GM19455 (cell line): ENCODE data around the gene BCAS3.
"Not testable (repeated sequence)": the region's sequence is repeated elsewhere in the genome, so short reads cannot be mapped to it uniquely, and the experiment has no call there.

ENCODE experiments used
- ATAC-seq: cut with Tn5 transposase; IDR thresholded peaks from one replicate; pipeline ENCODE4 v1.9.1; 2021; ENCODE audit not compliant: unreplicated experiment

Gene BCAS3

GRCh38 chr17:60743799-60744198 lies 66.1 kb downstream of the BCAS3 start:
- ATAC-seq, result no peak

- ATAC-seq, result no peak
Observed at GRCh38 chr17:60744355-60744966, 66.8 kb downstream of the BCAS3 start.

- no peak for ATAC-seq
Observed at GRCh38 chr17:60745544-60745943, 67.9 kb downstream of the BCAS3 start.

- no peak for ATAC-seq
Observed at GRCh38 chr17:60747069-60747808, 69.6 kb downstream of the BCAS3 start.

GRCh38 chr17:60748204-60748603 lies 70.6 kb downstream of the BCAS3 start:
- ATAC-seq, result no peak

GRCh38 chr17:60749050-60749449 lies 71.4 kb downstream of the BCAS3 start:
- ATAC-seq, result no peak

GRCh38 chr17:60749708-60750107 lies 72.1 kb downstream of the BCAS3 start:
- ATAC-seq, result no peak

- no peak for ATAC-seq
Observed at GRCh38 chr17:60750640-60751039, 73.0 kb downstream of the BCAS3 start.

- ATAC-seq, result no peak
Observed at GRCh38 chr17:60751884-60752283, 74.2 kb downstream of the BCAS3 start.

- ATAC-seq, result no peak
Observed at GRCh38 chr17:60752873-60753577, 75.4 kb downstream of the BCAS3 start.

- ATAC-seq, result no peak
Observed at GRCh38 chr17:60754057-60754604, 76.5 kb downstream of the BCAS3 start.

GRCh38 chr17:60756798-60757197 lies 79.1 kb downstream of the BCAS3 start:
- not testable (repeated sequence) for ATAC-seq

GRCh38 chr17:60757437-60757836 lies 79.8 kb downstream of the BCAS3 start:
- no peak for ATAC-seq

- ATAC-seq, result no peak
Observed at GRCh38 chr17:60759756-60760155, 82.1 kb downstream of the BCAS3 start.

- ATAC-seq, result not testable (repeated sequence)
Observed at GRCh38 chr17:60761301-60761700, 83.7 kb downstream of the BCAS3 start.

GRCh38 chr17:60766778-60767190 lies 89.1 kb downstream of the BCAS3 start:
- no peak for ATAC-seq

- no peak for ATAC-seq
Observed at GRCh38 chr17:60767744-60768308, 90.2 kb downstream of the BCAS3 start.

- no peak for ATAC-seq
Observed at GRCh38 chr17:60769327-60769726, 91.7 kb downstream of the BCAS3 start.

- ATAC-seq, result no peak
Observed at GRCh38 chr17:60770946-60771422, 93.3 kb downstream of the BCAS3 start.

- not testable (repeated sequence) for ATAC-seq
Observed at GRCh38 chr17:60771621-60772020, 94.0 kb downstream of the BCAS3 start.

- no peak for ATAC-seq
Observed at GRCh38 chr17:60773552-60773951, 95.9 kb downstream of the BCAS3 start.
